CD4-positive, alpha-beta T cell (primary cell): ENCODE data around the gene TSHZ2. TPM values are rescaled to one million over a fixed set of nuclear protein-coding genes. Genes with fewer than 3 reads are reported as not detected.

Experiments
- ATAC-seq: fragments of 200-7000 bp; cut with Tn5 transposase; one replicate; pipeline ENCODE4 v1.10.0; 2022; ENCODE audit warnings: mild to moderate bottlenecking; ENCODE audit not compliant: poor library complexity
- CTCF ChIA-PET: fragments of 350-600 bp; sonication (Branson Sonifier 250); formaldehyde crosslinking; loops from one replicate; lab custom pipeline; 2021; ENCODE audit warnings: antibody characterized with exemption, inconsistent platforms; lab: Charles Lee
- POLR2A ChIA-PET: fragments of 350-600 bp; sonication (Branson Sonifier 250); formaldehyde crosslinking; loops from one replicate; lab custom pipeline; 2021; ENCODE audit warnings: antibody characterized with exemption, inconsistent platforms; lab: Charles Lee
- DNase-seq, 14 experiments: peaks; one replicate each; pipeline ENCODE4 v3.0.0-alpha.2; 2013 to 2020; ENCODE audit warnings: mixed read lengths in 2 of 14
- H3K27ac ChIP-seq, 2 donors: one replicate each; pipeline versions ENCODE4 v1.5.1 to v1.7.0; 2013; ENCODE audit warnings: low read length in 2 of 2, low read depth in 1 of 2, mild to moderate bottlenecking in 1 of 2
- H3K27me3 ChIP-seq, 2 experiments: 1 replicate in 1 of 2; 2 replicates in 1 of 2; pipeline versions ENCODE4 v1.6.1 to v1.7.0; 2013; ENCODE audit warnings: low read length in 2 of 2, control low read depth in 1 of 2, mild to moderate bottlenecking in 1 of 2, moderate library complexity in 1 of 2; ENCODE audit not compliant: insufficient read depth in 2 of 2, control insufficient read depth in 1 of 2
- H3K36me3 ChIP-seq: one replicate; pipeline ENCODE4 v1.6.1; 2013; ENCODE audit warnings: low read length, control low read depth; ENCODE audit not compliant: insufficient read depth
- H3K4me1 ChIP-seq: one replicate; pipeline ENCODE4 v1.6.1; 2013; ENCODE audit warnings: low read length, control low read depth; ENCODE audit not compliant: insufficient read depth
- H3K4me3 ChIP-seq: one replicate; pipeline ENCODE4 v1.5.1; 2013; ENCODE audit warnings: mild to moderate bottlenecking, low read length, moderate library complexity
- H3K9me3 ChIP-seq, 2 experiments: 1 replicate in 1 of 2; 2 replicates in 1 of 2; pipeline versions ENCODE4 v1.6.1 to v1.7.0; 2013; ENCODE audit warnings: low read length in 2 of 2, mild to moderate bottlenecking in 2 of 2, control low read depth in 1 of 2, moderate library complexity in 1 of 2; ENCODE audit not compliant: control insufficient read depth in 1 of 2, insufficient read depth in 1 of 2
- H3K27ac Mint-ChIP-seq: one replicate; pipeline ENCODE4 v1.8.0; 2020; ENCODE audit warnings: mixed read lengths
- H3K27me3 Mint-ChIP-seq: one replicate; pipeline ENCODE4 v1.8.0; 2021; ENCODE audit warnings: mixed read lengths
- H3K36me3 Mint-ChIP-seq: one replicate; pipeline ENCODE4 v1.8.0; 2021; ENCODE audit warnings: low read depth, mixed read lengths
- H3K4me1 Mint-ChIP-seq: one replicate; pipeline ENCODE4 v1.8.0; 2021; ENCODE audit warnings: low read depth, mixed read lengths
- H3K4me3 Mint-ChIP-seq: one replicate; pipeline ENCODE4 v1.8.0; 2020; ENCODE audit warnings: mild to moderate bottlenecking, mixed read lengths
- H3K9me3 Mint-ChIP-seq: one replicate; pipeline ENCODE4 v1.8.0; 2020; ENCODE audit warnings: mixed read lengths
- CTCF ChIP-seq: fragments of 200-600 bp; IDR thresholded peaks from one replicate; pipeline ENCODE4 v1.8.0; 2022; ENCODE audit warnings: antibody characterized with exemption, mild to moderate bottlenecking
- intact Hi-C, 2 experiments: fragments of 100-400 bp; cut with DNase I in 1 of 2; cut with micrococcal nuclease in 1 of 2; formaldehyde crosslinking; loops; one replicate each; pipeline versions ENCODE4 v1.15.1 to v1.9.0; 2023 to 2025; cut with DNase I, micrococcal nuclease
- total RNA-seq, 174 experiments: library from RNA in 2 of 174; stranded (reverse) in 2 of 174; gene quantifications; one replicate each; pipeline ENCODE4 v1.2.3 and lab custom pipeline; 2021 to 2026

TSHZ2 gene
- total RNA-seq, 2 experiments from 2014 or later: 26.1 to 27.4 TPM

- ATAC-seq: no peak
- Mint-ChIP-seq H3K27me3 (peaks cover 6% of the 10 kb centered on the region), H3K9me3 (no peaks in the 10 kb centered on the region), H3K4me1 (no peaks in the 10 kb centered on the region), H3K27ac (no peak overlapping the region), H3K36me3 (peaks cover 9% of the 10 kb centered on the region), H3K4me3 (no peak overlapping the region)
- no peak for TF ChIP-seq CTCF
- CTCF ChIA-PET: no interaction called here
- intact Hi-C loops: no loop called here
- H3K27ac ChIP-seq: no peak overlapping the region
- no peak overlapping the region for H3K4me3 ChIP-seq
- H3K36me3 ChIP-seq: no peaks in the 10 kb centered on the region
- H3K4me1 ChIP-seq: no peaks in the 10 kb centered on the region
- POLR2A ChIA-PET: no interaction called here
- no peak for DNase-seq
- H3K9me3 ChIP-seq: no peaks in the 10 kb centered on the region
- H3K27me3 ChIP-seq: no peaks in the 10 kb centered on the region
Measured at GRCh38 chr20:53265304-53265875, 293.2 kb downstream of the TSHZ2 start.

- Mint-ChIP-seq H3K4me3 (no peak overlapping the region), H3K27me3 (peaks cover 6% of the 10 kb centered on the region), H3K27ac (no peak overlapping the region), H3K36me3 (peaks cover 9% of the 10 kb centered on the region), H3K4me1 (no peaks in the 10 kb centered on the region), H3K9me3 (no peaks in the 10 kb centered on the region)
- no peak for TF ChIP-seq CTCF
- DNase-seq: no peak
- Histone ChIP-seq H3K27ac (no peak overlapping the region), H3K36me3 (no peaks in the 10 kb centered on the region), H3K4me1 (no peaks in the 10 kb centered on the region), H3K4me3 (no peak overlapping the region), H3K9me3 (no peaks in the 10 kb centered on the region), H3K27me3 (no peaks in the 10 kb centered on the region)
- CTCF ChIA-PET: no interaction called here
- POLR2A ChIA-PET: no interaction called here
- intact Hi-C loops: no loop called here
- no peak for ATAC-seq
Measured at GRCh38 chr20:53269380-53269779, 297.2 kb downstream of the TSHZ2 start.

GRCh38 chr20:53270792-53271375 lies 298.7 kb downstream of the TSHZ2 start:
- H3K27me3 Mint-ChIP-seq: no peaks in the 10 kb centered on the region
- ATAC-seq (no peak), DNase-seq (no peak)
- intact Hi-C loops: no loop called here
- H3K9me3 Mint-ChIP-seq: no peaks in the 10 kb centered on the region
- no peaks in the 10 kb centered on the region for H3K9me3 ChIP-seq
- POLR2A ChIA-PET: no interaction called here
- H3K27ac ChIP-seq: no peak overlapping the region
- H3K27ac Mint-ChIP-seq: no peak overlapping the region
- no peaks in the 10 kb centered on the region for H3K4me1 ChIP-seq
- H3K36me3 Mint-ChIP-seq: peaks cover 7% of the 10 kb centered on the region
- no peaks in the 10 kb centered on the region for H3K4me1 Mint-ChIP-seq
- no peak for TF ChIP-seq CTCF
- no peaks in the 10 kb centered on the region for H3K36me3 ChIP-seq
- CTCF ChIA-PET: no interaction called here
- H3K4me3 ChIP-seq: no peak overlapping the region
- H3K27me3 ChIP-seq: no peaks in the 10 kb centered on the region
- H3K4me3 Mint-ChIP-seq: no peak overlapping the region
